Stomach (tissue), 4 donors: ENCODE data around the gene HDDC2.

ENCODE experiments used
- CTCF ChIP-seq, 7 experiments: fragments of 450-650 bp in 4 of 7; fragments of 200-600 bp in 3 of 7; sonication (generic) in 3 of 7; IDR thresholded peaks; one replicate each; pipeline ENCODE4 v1.5.1; 2016 to 2019; ENCODE audit warnings: antibody characterized with exemption in 7 of 7, control low read depth in 2 of 7, mild to moderate bottlenecking in 1 of 7
- EP300 ChIP-seq: sonication (generic); formaldehyde crosslinking; IDR thresholded peaks from one replicate; pipeline ENCODE4 v1.6.1; 2017; ENCODE audit warnings: antibody characterized with exemption
- POLR2A ChIP-seq, 4 donors: fragments of 450-650 bp; IDR thresholded peaks; one replicate each; pipeline ENCODE4 v1.6.1; 2016; ENCODE audit warnings: antibody characterized with exemption in 4 of 4, control low read depth in 2 of 4, mild to moderate bottlenecking in 1 of 4, moderate library complexity in 1 of 4
- POLR2AphosphoS5 ChIP-seq, 3 donors: sonication (generic); formaldehyde crosslinking; IDR thresholded peaks; one replicate each; pipeline ENCODE4 v1.6.1; 2016; ENCODE audit warnings: antibody characterized with exemption in 3 of 3

- TF ChIP-seq EP300 (no peak), CTCF (IDR thresholded peaks at IDR 0.05) (no peak), POLR2AphosphoS5 (IDR thresholded peaks at IDR 0.05) (no peak), POLR2A (IDR thresholded peaks at IDR 0.05) (no peak)
Measured at GRCh38 chr6:125304970-125305660, 3.3 kb upstream of the HDDC2 start.
